ENCODE measurements around the gene FGGY. TPM values are rescaled to one million over a fixed set of nuclear protein-coding genes. Genes with fewer than 3 reads are reported as not detected.

Gene FGGY
- total RNA-seq, 1 experiment from 2014 or later: 12.0 TPM

GRCh38 chr1:59310549-59311250, 13.8 kb downstream of the FGGY start (continued):
- TF ChIP-seq CDX4 (CRISPR knock-in tag; IDR thresholded peaks at IDR 0.05; ENCODE audit: borderline replicate concordance) (no peak), GABPB1 (CRISPR knock-in tag; IDR thresholded peaks at IDR 0.05) (no peak), ESRRA (CRISPR knock-in tag; IDR thresholded peaks at IDR 0.05; ENCODE audit: borderline replicate concordance) (no peak), SP1 (CRISPR knock-in tag; conservative IDR thresholded peaks at IDR 0.05) (no peak)

GRCh38 chr1:59314776-59315528, 18.1 kb downstream of the FGGY start:
- Mint-ChIP-seq H3K4me3 (no peak overlapping the region), H3K4me1 (peaks cover 46% of the 10 kb centered on the region), H3K36me3 (peaks cover 25% of the 10 kb centered on the region)

GRCh38 chr1:59315529-59316463, 18.9 kb downstream of the FGGY start:
- no peak for DNase-seq (ENCODE audit: low spot score)
- H3K27me3 Mint-ChIP-seq (ENCODE audit: low read depth): no peaks in the 10 kb centered on the region
- peaks cover 25% of the 10 kb centered on the region for H3K36me3 Mint-ChIP-seq
- H3K4me1 Mint-ChIP-seq: peaks cover 39% of the 10 kb centered on the region
- peaks cover 45% of the 10 kb centered on the region for H3K9me3 Mint-ChIP-seq
- no peak for ATAC-seq
- H3K27ac Mint-ChIP-seq: no peak overlapping the region
- H3K4me3 Mint-ChIP-seq: no peak overlapping the region
- CTCF ChIA-PET: no interaction called here
- POLR2A ChIA-PET: no interaction called here
- TF ChIP-seq NR2C2 (CRISPR knock-in tag; IDR thresholded peaks at IDR 0.05) (no peak), RELA (CRISPR knock-in tag; IDR thresholded peaks at IDR 0.05; ENCODE audit: borderline replicate concordance) (no peak), ATF6 (CRISPR knock-in tag; IDR thresholded peaks at IDR 0.05) (no peak), JUN (CRISPR knock-in tag; IDR thresholded peaks at IDR 0.05) (no peak), AFF4 (CRISPR knock-in tag; IDR thresholded peaks at IDR 0.05; ENCODE audit: borderline replicate concordance) (no peak), ZNF138 (CRISPR knock-in tag; conservative IDR thresholded peaks at IDR 0.05) (no peak), CTCF (IDR thresholded peaks at IDR 0.05) (no peak), GABPB1 (CRISPR knock-in tag; IDR thresholded peaks at IDR 0.05) (no peak), CREM (CRISPR knock-in tag; IDR thresholded peaks at IDR 0.05) (no peak), NFATC4 (CRISPR knock-in tag; IDR thresholded peaks at IDR 0.05) (no peak)
- TF ChIP-seq, protein P1, sequence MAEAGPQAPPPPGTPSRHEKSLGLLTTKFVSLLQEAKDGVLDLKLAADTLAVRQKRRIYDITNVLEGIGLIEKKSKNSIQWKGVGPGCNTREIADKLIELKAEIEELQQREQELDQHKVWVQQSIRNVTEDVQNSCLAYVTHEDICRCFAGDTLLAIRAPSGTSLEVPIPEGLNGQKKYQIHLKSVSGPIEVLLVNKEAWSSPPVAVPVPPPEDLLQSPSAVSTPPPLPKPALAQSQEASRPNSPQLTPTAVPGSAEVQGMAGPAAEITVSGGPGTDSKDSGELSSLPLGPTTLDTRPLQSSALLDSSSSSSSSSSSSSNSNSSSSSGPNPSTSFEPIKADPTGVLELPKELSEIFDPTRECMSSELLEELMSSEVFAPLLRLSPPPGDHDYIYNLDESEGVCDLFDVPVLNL (CRISPR knock-in tag; IDR thresholded peaks at IDR 0.05; ENCODE audit: borderline replicate concordance, low read depth): no peak
- TF ChIP-seq, protein P2, sequence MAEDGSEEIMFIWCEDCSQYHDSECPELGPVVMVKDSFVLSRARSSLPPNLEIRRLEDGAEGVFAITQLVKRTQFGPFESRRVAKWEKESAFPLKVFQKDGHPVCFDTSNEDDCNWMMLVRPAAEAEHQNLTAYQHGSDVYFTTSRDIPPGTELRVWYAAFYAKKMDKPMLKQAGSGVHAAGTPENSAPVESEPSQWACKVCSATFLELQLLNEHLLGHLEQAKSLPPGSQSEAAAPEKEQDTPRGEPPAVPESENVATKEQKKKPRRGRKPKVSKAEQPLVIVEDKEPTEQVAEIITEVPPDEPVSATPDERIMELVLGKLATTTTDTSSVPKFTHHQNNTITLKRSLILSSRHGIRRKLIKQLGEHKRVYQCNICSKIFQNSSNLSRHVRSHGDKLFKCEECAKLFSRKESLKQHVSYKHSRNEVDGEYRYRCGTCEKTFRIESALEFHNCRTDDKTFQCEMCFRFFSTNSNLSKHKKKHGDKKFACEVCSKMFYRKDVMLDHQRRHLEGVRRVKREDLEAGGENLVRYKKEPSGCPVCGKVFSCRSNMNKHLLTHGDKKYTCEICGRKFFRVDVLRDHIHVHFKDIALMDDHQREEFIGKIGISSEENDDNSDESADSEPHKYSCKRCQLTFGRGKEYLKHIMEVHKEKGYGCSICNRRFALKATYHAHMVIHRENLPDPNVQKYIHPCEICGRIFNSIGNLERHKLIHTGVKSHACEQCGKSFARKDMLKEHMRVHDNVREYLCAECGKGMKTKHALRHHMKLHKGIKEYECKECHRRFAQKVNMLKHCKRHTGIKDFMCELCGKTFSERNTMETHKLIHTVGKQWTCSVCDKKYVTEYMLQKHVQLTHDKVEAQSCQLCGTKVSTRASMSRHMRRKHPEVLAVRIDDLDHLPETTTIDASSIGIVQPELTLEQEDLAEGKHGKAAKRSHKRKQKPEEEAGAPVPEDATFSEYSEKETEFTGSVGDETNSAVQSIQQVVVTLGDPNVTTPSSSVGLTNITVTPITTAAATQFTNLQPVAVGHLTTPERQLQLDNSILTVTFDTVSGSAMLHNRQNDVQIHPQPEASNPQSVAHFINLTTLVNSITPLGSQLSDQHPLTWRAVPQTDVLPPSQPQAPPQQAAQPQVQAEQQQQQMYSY (CRISPR knock-in tag; IDR thresholded peaks at IDR 0.05): no peak

More at GRCh38 chr1:59314776-59315528, 18.1 kb downstream of the FGGY start:
- no peaks in the 10 kb centered on the region for H3K27me3 Mint-ChIP-seq (ENCODE audit: low read depth)
- CTCF ChIA-PET: no interaction called here
- H3K9me3 Mint-ChIP-seq: peaks cover 45% of the 10 kb centered on the region
- POLR2A ChIA-PET: no interaction called here
- no peak for ATAC-seq
- TF ChIP-seq ZNF317 (CRISPR knock-in tag; IDR thresholded peaks at IDR 0.05; ENCODE audit: borderline replicate concordance, low read depth) (no peak), GRHL2 (CRISPR knock-in tag; IDR thresholded peaks at IDR 0.05; ENCODE audit: insufficient replicate concordance, severe bottlenecking) (no peak)
- H3K27ac Mint-ChIP-seq: peak overlapping the region; percentile 30; the same call in 1 of the 2 replicates
- no peak for DNase-seq (ENCODE audit: low spot score)

Measured in WTC11 (cell line).